ENCODE data around the gene NUP210L. TPM values are rescaled to one million over a fixed set of nuclear protein-coding genes. Genes with fewer than 3 reads are reported as not detected.
"Not testable (repeated sequence)": the region's sequence is repeated elsewhere in the genome, so short reads cannot be mapped to it uniquely, and the experiment has no call there.

The NUP210L gene
- total RNA-seq, 1 donor from 2014 or later = not detected

GRCh38 chr1:154012129-154012528 is 142.7 kb downstream of the NUP210L start:
- no peaks in the 10 kb centered on the region for H3K27me3 ChIP-seq (ENCODE audit: insufficient read depth, low read length)
- DNase-seq (ENCODE audit: low read depth) = no peak
- H4K20me1 ChIP-seq (ENCODE audit: insufficient read depth, low read length) = no peaks in the 10 kb centered on the region
- Mint-ChIP-seq H3K27ac (ENCODE audit: unreplicated experiment) (no peak overlapping the region), H3K9me3 (ENCODE audit: unreplicated experiment) (no peaks in the 10 kb centered on the region), H3K27me3 (ENCODE audit: low read depth, unreplicated experiment) (no peaks in the 10 kb centered on the region), H3K36me3 (ENCODE audit: low read depth, unreplicated experiment) (no peaks in the 10 kb centered on the region), H3K4me1 (ENCODE audit: low read depth, unreplicated experiment) (no peaks in the 10 kb centered on the region), H3K4me3 (ENCODE audit: unreplicated experiment) (no peak overlapping the region)
- H3K9ac ChIP-seq (ENCODE audit: low read length) = no peak overlapping the region
- no peaks in the 10 kb centered on the region for H3K36me3 ChIP-seq (ENCODE audit: insufficient read depth, low read length)
- TF ChIP-seq EZH2 (IDR thresholded peaks at IDR 0.05; ENCODE audit: insufficient read depth, low read length) (no peak), CTCF (IDR thresholded peaks at IDR 0.05; ENCODE audit: insufficient read depth, low read depth, low read length) (no peak)
- no peak overlapping the region for H3K4me3 ChIP-seq (ENCODE audit: insufficient read depth, low read depth, low read length)
- no peak for FAIRE-seq
- no peak overlapping the region for H3K4me2 ChIP-seq (ENCODE audit: low read length)
- no peaks in the 10 kb centered on the region for H3K4me1 ChIP-seq (ENCODE audit: insufficient read depth, low read length)
- no peak overlapping the region for H2AFZ ChIP-seq (ENCODE audit: low read depth, low read length)
- no peak overlapping the region for H3K27ac ChIP-seq (ENCODE audit: low read depth, low read length)
- H3K79me2 ChIP-seq (ENCODE audit: insufficient read depth, low read length) = no peaks in the 10 kb centered on the region
- no peaks in the 10 kb centered on the region for H3K9me3 ChIP-seq (ENCODE audit: insufficient read depth, low read depth, low read length)

GRCh38 chr1:154006136-154006535 is 148.7 kb downstream of the NUP210L start:
- FAIRE-seq (no peak), DNase-seq (ENCODE audit: low read depth) (peak; percentile 44)
- no peak for TF ChIP-seq EZH2 (IDR thresholded peaks at IDR 0.05; ENCODE audit: insufficient read depth, low read length)
- TF ChIP-seq CTCF (IDR thresholded peaks at IDR 0.05; ENCODE audit: insufficient read depth, low read depth, low read length) = no peak
- H3K9me3 Mint-ChIP-seq (ENCODE audit: unreplicated experiment) = no peaks in the 10 kb centered on the region
- no peak overlapping the region for H3K27ac ChIP-seq (ENCODE audit: low read depth, low read length)
- no peaks in the 10 kb centered on the region for H3K27me3 Mint-ChIP-seq (ENCODE audit: low read depth, unreplicated experiment)
- H3K79me2 ChIP-seq (ENCODE audit: insufficient read depth, low read length) = no peaks in the 10 kb centered on the region
- no peaks in the 10 kb centered on the region for H3K27me3 ChIP-seq (ENCODE audit: insufficient read depth, low read length)
- no peak overlapping the region for H3K9ac ChIP-seq (ENCODE audit: low read length)
- peaks cover 6% of the 10 kb centered on the region for H3K4me1 Mint-ChIP-seq (ENCODE audit: low read depth, unreplicated experiment)
- peak overlapping the region; percentile 26 for H3K4me2 ChIP-seq (ENCODE audit: low read length)
- H3K36me3 Mint-ChIP-seq (ENCODE audit: low read depth, unreplicated experiment) = no peaks in the 10 kb centered on the region
- H3K9me3 ChIP-seq (ENCODE audit: insufficient read depth, low read depth, low read length) = no peaks in the 10 kb centered on the region
- H4K20me1 ChIP-seq (ENCODE audit: insufficient read depth, low read length) = peaks cover 4% of the 10 kb centered on the region
- H2AFZ ChIP-seq (ENCODE audit: low read depth, low read length) = no peak overlapping the region
- H3K36me3 ChIP-seq (ENCODE audit: insufficient read depth, low read length) = no peaks in the 10 kb centered on the region
- peaks cover 17% of the 10 kb centered on the region for H3K4me1 ChIP-seq (ENCODE audit: insufficient read depth, low read length)
- H3K4me3 ChIP-seq (ENCODE audit: insufficient read depth, low read depth, low read length) = no peak overlapping the region
- no peak overlapping the region for H3K4me3 Mint-ChIP-seq (ENCODE audit: unreplicated experiment)
- no peak overlapping the region for H3K27ac Mint-ChIP-seq (ENCODE audit: unreplicated experiment)

GRCh38 chr1:154000420-154000819 is 154.5 kb downstream of the NUP210L start:
- Mint-ChIP-seq H3K9me3 (ENCODE audit: unreplicated experiment) (no peaks in the 10 kb centered on the region), H3K4me1 (ENCODE audit: low read depth, unreplicated experiment) (peaks cover 8% of the 10 kb centered on the region), H3K36me3 (ENCODE audit: low read depth, unreplicated experiment) (peaks cover 3% of the 10 kb centered on the region), H3K4me3 (ENCODE audit: unreplicated experiment) (no peak overlapping the region), H3K27ac (ENCODE audit: unreplicated experiment) (no peak overlapping the region), H3K27me3 (ENCODE audit: low read depth, unreplicated experiment) (no peaks in the 10 kb centered on the region)
- Histone ChIP-seq H3K4me3 (ENCODE audit: insufficient read depth, low read depth, low read length) (no peak overlapping the region), H3K79me2 (ENCODE audit: insufficient read depth, low read length) (no peaks in the 10 kb centered on the region), H3K9me3 (ENCODE audit: insufficient read depth, low read depth, low read length) (no peaks in the 10 kb centered on the region), H3K4me1 (ENCODE audit: insufficient read depth, low read length) (peaks cover 15% of the 10 kb centered on the region), H2AFZ (ENCODE audit: low read depth, low read length) (no peak overlapping the region), H3K27ac (ENCODE audit: low read depth, low read length) (no peak overlapping the region), H3K9ac (ENCODE audit: low read length) (no peak overlapping the region), H3K36me3 (ENCODE audit: insufficient read depth, low read length) (no peaks in the 10 kb centered on the region), H3K4me2 (ENCODE audit: low read length) (no peak overlapping the region), H3K27me3 (ENCODE audit: insufficient read depth, low read length) (no peaks in the 10 kb centered on the region), H4K20me1 (ENCODE audit: insufficient read depth, low read length) (peaks cover 8% of the 10 kb centered on the region)
- DNase-seq (ENCODE audit: low read depth) (no peak), FAIRE-seq (no peak)
- TF ChIP-seq EZH2 (IDR thresholded peaks at IDR 0.05; ENCODE audit: insufficient read depth, low read length) (no peak), CTCF (IDR thresholded peaks at IDR 0.05; ENCODE audit: insufficient read depth, low read depth, low read length) (no peak)

GRCh38 chr1:153996882-153997281 is 158.0 kb downstream of the NUP210L start:
- H3K4me2 ChIP-seq (ENCODE audit: low read length); H2AFZ ChIP-seq (ENCODE audit: low read depth, low read length); H3K27me3 Mint-ChIP-seq (ENCODE audit: low read depth, unreplicated experiment); H3K27ac ChIP-seq (ENCODE audit: low read depth, low read length); H3K27me3 ChIP-seq (ENCODE audit: insufficient read depth, low read length); H3K27ac Mint-ChIP-seq (ENCODE audit: unreplicated experiment); DNase-seq (ENCODE audit: low read depth); H3K4me3 ChIP-seq (ENCODE audit: insufficient read depth, low read depth, low read length); FAIRE-seq; H3K9me3 ChIP-seq (ENCODE audit: insufficient read depth, low read depth, low read length); H3K9ac ChIP-seq (ENCODE audit: low read length); H3K4me3 Mint-ChIP-seq (ENCODE audit: unreplicated experiment); H3K9me3 Mint-ChIP-seq (ENCODE audit: unreplicated experiment); H3K79me2 ChIP-seq (ENCODE audit: insufficient read depth, low read length): not testable (repeated sequence)
- Mint-ChIP-seq H3K4me1 (ENCODE audit: low read depth, unreplicated experiment) (peaks cover 15% of the 10 kb centered on the region), H3K36me3 (ENCODE audit: low read depth, unreplicated experiment) (peaks cover 12% of the 10 kb centered on the region)
- Histone ChIP-seq H4K20me1 (ENCODE audit: insufficient read depth, low read length) (peaks cover 19% of the 10 kb centered on the region), H3K36me3 (ENCODE audit: insufficient read depth, low read length) (peaks cover 16% of the 10 kb centered on the region), H3K4me1 (ENCODE audit: insufficient read depth, low read length) (peaks cover 17% of the 10 kb centered on the region)
